ENCODE results near the gene SRP72.
"Not testable (repeated sequence)": the region's sequence is repeated elsewhere in the genome, so short reads cannot be mapped to it uniquely, and the experiment has no call there.

The SRP72 gene, protein sequence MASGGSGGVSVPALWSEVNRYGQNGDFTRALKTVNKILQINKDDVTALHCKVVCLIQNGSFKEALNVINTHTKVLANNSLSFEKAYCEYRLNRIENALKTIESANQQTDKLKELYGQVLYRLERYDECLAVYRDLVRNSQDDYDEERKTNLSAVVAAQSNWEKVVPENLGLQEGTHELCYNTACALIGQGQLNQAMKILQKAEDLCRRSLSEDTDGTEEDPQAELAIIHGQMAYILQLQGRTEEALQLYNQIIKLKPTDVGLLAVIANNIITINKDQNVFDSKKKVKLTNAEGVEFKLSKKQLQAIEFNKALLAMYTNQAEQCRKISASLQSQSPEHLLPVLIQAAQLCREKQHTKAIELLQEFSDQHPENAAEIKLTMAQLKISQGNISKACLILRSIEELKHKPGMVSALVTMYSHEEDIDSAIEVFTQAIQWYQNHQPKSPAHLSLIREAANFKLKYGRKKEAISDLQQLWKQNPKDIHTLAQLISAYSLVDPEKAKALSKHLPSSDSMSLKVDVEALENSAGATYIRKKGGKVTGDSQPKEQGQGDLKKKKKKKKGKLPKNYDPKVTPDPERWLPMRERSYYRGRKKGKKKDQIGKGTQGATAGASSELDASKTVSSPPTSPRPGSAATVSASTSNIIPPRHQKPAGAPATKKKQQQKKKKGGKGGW

DNA sequence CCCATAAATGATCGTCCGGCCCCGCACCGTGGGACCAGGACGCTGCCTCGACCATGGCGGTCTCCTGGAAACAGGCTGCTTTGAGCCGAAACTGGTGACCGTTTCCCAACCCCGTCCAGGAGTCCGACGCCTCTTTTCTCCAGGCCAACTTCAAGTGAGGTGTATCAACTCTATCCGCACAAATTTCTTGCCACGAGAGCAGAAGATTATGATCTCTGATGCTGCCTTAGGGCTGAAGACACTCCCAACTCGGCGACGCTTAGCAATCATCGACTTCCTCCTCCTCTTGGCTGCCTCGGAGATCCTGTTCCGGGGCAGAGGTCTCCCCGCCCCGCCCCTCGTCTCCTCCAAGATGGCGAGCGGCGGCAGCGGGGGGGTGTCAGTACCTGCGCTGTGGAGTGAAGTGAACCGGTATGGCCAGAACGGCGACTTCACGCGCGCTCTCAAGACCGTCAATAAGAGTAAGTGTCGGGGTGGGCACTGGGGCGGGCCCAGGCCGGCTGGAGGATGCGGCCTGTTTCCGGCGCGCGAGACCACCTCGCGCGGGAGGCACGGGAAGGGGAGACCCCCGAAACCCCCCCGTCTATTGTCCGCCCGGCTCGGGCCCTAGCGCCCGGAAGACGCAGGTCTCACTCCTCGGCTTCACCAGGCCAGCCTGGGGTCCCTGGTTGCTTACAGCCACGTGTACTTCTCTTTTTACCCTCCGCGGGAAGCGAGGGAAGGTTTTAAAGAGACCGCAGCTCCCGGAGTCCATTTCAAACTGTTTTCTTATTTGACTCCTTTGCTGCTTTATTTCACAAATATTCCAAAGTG is at the start of gene SRP72:
Gene SRP72, plus strand, starts transcription at position 334 of the 813 bp plus-strand sequence. Its CDS starts 19 bp downstream, at position 353.
- DNase-seq (ENCODE audit: extremely low read depth in 1 of 2, low read depth in 1 of 2) = peak; percentile 65 to 85

DNA sequence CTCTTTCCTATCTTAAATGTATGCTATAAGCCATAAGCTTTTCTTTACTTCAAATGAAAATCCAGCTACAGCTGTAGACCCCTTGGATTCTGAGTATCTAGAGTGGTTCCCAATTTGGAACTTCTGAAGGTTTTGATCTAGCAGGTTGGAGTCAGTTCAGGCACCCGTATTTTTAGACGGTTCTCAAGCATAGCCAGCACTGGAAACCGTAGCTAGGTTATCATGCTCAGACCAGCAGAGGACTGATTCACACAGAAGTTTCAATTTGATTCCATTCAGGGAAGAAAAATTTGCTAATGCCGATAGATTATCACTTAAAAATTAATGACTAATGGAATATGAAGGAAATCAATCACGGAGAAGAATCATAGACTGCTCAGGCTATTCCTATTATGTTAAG is 43.2 kb upstream of the SRP72 start:
- DNase-seq (ENCODE audit: extremely low read depth in 1 of 2, low read depth in 1 of 2) = no peak

DNA sequence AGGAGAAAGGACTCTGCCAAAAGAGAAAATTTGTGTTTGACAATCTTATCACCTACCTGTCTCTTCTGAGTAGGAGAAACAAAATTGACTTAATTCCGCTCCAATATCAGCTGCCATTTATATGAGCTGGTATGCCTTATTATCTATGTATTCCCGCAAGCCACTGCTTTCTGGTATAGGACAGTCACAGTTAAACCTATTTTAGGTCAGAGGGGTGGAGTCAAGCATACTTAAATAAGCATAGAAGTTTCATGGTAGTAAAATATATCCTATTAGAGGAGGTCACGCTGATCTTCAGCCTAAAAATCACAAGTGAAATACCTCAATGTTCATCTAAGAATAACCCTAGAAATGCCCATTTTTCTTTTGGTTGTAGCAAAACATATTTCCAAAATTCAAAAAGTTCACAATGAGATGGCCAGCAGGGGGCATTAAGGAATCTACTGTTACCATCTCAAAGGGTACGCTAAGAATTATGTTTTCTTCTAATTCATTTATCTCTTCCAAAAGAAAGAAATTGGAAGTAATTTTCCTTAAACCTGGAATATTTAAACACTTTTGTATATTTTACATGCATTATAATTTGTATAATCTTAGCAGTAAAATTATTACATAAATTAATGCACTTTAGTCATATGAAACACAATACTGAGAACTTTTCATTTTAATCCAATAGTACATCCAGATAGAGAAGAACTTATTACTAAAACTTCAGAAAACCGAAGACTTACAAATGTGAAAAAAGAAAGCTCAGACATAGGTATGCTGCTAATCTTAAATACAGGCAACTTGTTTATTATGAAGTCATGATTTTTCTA is 42.5 kb upstream of the SRP72 start:
- DNase-seq (ENCODE audit: extremely low read depth in 1 of 2, low read depth in 1 of 2) = no peak

DNA sequence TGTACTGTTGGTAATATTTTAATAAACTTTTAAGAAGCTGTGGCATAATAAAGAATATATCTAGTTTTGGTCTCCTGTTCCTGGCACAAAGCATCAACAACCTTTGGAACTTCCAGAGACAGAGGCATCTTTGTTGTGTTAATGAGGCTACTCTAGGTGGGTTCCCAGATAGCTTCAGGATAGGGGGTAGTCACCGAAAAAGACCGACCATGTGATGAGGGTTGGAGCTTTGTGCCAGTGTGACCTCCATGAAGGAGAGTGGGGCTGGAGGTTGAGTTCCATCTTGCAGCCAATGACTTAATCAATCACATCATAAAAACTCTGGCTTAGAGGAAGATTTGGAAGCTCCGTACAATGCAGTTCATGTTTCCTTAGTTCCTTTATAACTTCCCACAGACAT is 41.9 kb upstream of the SRP72 start:
- DNase-seq (ENCODE audit: extremely low read depth in 1 of 2, low read depth in 1 of 2) = no peak

DNA sequence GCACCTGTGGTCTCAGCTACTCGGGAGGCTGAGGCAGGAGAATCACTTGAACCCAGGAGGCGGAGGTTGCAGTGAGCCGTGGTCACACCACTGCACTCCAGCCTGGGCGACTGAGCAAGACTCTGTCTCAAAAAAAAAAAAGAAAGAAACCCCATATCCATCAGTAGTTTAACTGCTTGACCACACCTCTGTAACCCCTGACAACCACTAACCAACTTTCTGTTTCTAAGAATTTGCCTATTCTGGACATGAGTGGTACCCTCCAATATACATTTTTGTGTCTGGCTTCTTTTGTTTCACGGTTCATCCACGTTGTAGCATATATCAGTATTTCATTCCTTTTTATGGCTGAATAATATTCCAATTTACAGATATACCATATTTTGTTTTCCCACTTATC is 41.1 kb upstream of the SRP72 start:
- DNase-seq (ENCODE audit: extremely low read depth in 1 of 2, low read depth in 1 of 2) = no peak

DNA sequence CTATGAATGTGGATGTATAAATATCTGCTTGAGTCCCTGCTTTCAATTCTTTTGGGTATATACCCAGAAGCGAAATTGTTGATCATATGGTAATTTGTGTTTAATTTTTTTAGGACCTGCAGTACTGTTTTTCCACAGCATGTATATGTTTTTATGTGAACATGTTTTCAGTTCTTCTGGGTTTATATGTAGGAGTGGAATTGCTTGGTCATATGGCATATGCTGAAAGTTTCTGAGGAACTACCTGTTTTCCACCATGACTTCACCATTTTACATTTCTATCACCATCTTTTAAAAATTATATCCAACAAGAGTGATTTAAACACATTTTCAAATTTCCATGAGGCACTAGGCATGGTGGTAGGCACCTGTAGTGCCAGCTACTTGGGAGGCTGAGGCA is 40.2 kb upstream of the SRP72 start:
- DNase-seq (ENCODE audit: extremely low read depth in 1 of 2, low read depth in 1 of 2) = no peak

DNA sequence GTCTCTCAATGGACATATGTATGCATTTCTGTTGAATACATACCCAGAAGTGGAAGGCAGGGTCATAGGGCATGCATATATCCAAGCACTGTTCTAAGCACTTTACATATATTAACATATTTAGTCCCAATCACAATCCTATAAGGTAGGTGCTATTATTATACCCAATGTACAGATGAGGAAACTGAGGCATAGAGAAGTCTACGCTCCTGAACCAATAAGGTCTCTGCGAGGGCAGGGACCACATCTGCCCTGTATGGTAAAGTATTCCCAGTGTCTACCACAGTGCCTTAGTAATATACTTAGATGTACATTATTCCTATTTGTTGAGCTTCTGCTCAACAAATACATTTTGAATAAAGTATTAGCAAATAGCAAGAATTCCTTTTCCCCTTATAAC is 37.2 kb upstream of the SRP72 start:
- no peak for DNase-seq (ENCODE audit: extremely low read depth in 1 of 2, low read depth in 1 of 2)

DNA sequence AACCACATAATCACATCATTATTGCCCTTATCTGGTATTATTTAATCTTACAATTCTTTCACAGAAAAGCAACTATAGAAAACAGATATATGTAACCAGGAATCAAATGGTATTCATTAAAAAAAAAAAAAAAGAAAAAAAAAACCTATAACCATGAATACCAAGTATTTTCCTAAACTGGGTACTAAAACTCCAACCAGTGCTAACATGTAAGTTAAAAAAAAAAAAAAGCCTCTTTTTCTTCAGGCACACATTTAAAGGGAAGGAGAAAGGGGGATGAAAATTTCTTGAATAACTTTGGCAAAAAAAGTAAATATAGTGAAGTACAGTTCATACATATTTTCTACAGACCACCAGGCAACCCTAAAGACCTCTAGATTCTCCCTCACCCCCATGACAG is 34.1 kb upstream of the SRP72 start:
- no peak for DNase-seq (ENCODE audit: extremely low read depth in 1 of 2, low read depth in 1 of 2)

DNA sequence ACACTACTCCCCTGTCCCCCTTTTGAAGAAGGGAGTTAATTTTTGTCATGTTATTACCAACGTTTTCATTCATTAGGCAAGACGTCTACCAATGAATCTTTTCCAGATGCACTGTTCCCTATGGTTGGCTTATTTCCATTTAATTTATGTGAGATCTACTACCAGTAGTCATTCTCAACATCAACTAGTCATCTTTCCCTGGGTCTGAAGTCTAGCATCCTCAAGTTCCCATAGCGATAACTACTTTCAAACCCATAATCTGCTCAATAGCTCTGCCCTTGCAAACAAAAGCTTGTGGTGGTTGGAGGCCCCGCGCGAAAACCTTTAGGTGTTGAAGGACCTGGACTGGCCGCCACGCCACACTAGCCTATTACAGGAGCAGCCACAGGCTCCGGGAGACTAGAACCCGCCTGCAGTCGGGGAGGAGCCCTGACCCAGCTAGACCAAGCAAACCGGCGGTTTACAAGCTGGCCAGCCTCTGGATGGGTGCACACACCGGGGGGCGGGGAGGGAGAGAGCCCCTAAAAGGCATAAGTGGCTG is 32.7 kb upstream of the SRP72 start:
- DNase-seq (ENCODE audit: extremely low read depth in 1 of 2, low read depth in 1 of 2) = peak in 1 of 2 donors; percentile 5

DNA sequence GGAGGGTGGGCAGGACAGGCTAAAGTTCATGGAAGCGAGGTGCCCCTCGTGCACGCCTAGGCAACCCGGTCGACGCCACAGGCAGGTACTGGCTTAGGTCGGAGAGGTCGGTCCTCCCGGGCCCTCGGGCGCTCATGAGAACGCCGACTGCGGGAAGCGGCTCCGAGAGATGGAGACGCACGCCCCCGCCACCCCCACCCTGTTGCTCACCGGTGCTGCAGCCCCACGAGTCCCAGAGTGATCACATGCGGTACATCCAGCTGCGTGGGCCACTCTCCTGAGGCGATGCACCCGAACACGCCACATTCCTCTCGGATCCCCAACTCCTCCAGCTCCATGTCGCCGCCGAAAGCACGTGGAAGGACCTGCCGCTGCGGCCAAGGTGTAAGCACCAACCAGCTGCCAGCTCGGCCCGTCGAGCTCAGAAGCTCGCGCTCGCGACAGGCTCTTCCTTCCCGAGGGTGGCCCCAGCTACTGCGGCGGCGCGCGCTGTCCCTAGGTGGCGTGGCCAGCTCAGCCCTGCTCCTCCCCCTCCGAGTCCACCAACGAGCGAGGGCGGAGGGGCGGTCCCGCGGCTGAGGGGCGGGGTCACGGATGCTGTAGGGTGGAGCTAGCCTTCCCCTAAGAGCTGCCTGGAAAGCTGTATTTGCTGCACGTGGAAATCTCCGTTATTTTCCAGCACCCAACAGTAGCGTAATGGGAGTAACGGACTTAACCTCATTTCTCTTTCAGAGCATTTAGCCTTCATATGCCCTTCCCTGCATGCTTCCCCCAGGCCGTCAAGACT is 32.1 kb upstream of the SRP72 start, which contains the start of gene PPAT:
Gene PPAT, minus strand, starts transcription at position 476 of the 787 bp plus-strand sequence. Its CDS starts 138 bp downstream, at position 338.
- DNase-seq (ENCODE audit: extremely low read depth in 1 of 2, low read depth in 1 of 2) = peak; percentile 96 to 97

DNA sequence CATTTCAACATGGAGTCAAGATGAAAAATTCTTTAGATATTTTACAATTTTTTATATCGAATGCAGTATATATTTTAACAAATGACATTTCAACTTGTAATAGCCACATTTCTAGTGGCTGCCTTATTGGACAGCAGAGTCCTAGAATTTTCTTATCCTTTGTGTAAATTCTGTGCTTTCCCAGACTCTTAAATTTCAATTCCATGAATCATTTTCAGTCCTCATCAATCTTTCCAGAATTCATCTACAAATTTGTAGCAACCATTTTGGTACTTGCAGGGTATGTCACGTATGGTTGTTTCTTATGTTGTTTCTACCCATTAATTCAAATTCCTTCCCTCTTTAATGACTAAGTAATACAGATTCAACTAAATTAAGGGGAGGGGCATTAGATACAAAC is 28.7 kb upstream of the SRP72 start:
- no peak for DNase-seq (ENCODE audit: extremely low read depth in 1 of 2, low read depth in 1 of 2)

DNA sequence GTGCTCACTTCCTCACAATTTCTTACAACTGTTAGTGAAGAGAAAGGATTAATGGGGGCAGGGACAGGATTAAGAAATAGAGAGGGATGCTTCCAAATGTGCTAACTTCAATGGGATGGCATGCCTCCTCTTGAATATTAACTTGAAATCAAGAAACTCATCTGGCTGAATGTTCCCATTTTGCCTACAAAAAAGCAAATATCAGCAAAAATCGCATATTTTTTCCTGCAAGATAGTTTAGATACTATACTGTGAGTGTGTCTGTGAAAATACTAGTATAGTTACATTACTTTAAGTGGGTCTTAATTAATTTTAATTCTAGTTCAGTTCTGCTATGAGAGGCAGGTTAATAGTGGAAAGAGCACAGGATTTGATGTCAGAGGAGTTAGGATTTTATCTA is 26.4 kb upstream of the SRP72 start:
- no peak for DNase-seq (ENCODE audit: extremely low read depth in 1 of 2, low read depth in 1 of 2)

DNA sequence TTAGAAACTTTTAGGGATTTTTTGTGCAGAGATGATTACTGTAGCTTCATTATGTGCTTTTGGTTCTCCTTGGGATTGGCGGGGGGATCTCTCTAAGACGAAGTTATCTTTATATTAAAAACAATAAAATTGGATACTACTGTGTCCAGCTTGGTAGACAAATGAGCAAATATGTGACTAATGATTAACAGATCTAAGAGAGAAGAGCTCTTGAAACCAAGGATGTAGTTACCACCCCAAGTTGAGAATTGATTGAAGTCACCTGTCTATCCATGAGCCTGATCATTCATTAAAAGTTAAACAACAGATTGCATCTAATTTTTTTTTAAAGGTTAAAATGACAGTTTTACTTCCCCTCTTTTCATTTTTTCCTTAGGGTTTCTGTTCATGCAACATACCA is 22.7 kb upstream of the SRP72 start:
- no peak for DNase-seq (ENCODE audit: extremely low read depth in 1 of 2, low read depth in 1 of 2)

DNA sequence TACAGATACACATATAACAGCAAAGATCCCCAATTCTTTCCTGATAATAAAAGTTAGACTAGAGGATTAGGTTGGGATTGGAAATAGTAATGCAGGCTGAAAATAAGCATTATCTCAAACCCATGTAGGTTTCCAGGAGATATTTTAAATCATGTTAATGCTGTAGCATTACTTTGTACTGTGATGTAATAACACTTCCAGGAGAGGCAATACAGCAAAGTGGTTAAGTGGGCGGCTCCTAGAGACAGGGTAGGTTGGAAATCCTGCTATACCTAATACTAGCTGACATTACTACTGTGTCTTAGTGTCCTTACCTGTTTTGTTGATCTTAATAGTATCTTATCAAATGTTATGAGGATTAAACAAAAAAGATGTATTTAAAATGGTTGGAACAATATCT is 21.7 kb upstream of the SRP72 start:
- no peak for DNase-seq (ENCODE audit: extremely low read depth in 1 of 2, low read depth in 1 of 2)

DNA sequence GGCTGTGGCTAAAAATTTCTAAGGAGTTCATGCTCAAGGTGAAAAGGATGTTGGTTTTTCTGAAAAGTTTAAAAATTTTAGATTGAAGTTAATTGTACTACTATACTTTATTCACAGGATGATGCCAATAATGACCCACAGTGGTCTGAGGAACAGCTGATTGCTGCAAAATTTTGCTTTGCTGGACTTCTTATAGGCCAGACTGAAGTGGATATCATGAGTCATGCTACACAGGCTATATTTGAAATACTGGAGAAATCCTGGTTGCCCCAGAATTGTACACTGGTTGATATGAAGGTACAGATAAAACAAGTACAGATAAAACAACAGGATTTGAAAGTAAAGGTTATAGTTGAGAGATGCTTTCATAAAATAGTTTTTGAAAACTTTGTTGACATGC is 19.1 kb upstream of the SRP72 start:
- no peak for DNase-seq (ENCODE audit: extremely low read depth in 1 of 2, low read depth in 1 of 2)

DNA sequence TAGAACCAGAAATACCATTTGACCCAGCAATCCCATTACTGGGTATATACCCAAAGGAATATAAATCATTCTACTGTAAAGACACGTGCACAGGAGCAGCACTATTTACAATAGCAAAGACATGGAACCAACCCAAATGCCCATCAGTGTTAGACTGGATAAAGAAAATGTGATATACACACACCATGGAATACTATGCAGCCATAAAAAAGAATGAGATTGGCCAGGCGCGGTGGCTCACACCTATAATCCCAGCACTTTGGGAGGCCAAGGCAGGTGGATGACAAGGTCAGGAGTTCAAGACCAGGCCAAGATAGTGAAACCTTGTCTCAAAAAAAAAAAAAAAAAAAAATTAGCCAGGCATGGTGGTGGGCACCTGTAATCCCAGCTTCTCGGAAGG is 17.9 kb upstream of the SRP72 start:
- DNase-seq (ENCODE audit: extremely low read depth in 1 of 2, low read depth in 1 of 2) = not testable (repeated sequence)

DNA sequence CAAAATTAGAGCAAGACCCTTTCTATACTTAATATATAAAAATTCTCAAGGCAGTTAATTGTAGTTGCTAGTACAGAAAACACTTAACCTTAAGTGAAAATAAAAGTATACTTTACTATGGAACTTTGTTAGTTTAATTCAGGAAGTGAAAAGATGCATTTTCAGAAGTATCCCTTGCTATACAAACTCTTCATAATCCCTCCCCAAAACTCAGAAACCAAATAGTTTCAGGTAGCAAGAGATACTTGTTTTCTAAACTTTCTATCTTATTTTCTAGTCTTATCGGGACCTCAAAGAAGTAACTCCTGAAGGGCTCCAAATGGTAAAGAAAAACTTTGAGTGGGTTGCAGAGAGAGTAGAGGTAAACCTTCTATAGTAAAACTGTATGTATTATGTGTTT is 17.1 kb upstream of the SRP72 start:
- DNase-seq (ENCODE audit: extremely low read depth in 1 of 2, low read depth in 1 of 2) = no peak

DNA sequence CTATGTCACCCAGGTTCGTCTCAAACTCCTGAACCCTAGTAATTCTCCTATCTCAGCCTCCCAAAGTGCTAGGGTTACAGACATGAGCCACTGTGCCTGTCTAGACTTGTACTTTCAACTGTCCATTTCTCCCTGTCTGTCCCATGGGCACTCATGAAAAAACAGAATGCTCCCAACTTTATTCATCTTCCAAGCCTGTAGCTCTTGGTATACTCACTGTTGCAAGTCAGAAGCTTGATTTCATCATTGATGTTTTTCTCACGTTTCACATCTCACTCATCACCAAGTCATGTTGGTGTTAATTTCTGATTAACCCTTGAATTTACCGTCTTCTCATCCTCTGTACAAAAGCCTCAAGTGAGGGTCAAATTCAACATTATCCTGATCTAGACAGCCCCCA is 7.3 kb upstream of the SRP72 start:
- no peak for DNase-seq (ENCODE audit: extremely low read depth in 1 of 2, low read depth in 1 of 2)

DNA sequence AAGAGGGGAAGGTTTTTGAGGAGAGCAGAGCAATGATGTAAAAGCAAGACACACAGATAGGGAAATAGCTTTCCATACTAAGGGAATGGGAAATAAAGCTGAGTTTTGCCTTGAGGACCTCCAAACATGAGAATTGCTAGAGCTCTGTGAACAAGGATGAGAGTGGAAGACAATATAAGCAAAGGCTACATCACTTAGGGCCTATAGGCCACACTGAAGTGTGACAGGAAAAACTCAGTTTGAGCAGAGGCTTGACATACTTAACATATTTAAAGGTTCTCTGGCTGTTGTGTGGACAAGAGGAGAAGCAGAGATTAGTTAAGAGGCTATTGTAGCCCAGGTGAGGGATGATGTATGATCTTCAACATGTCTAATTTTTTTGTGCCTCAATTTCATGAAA is 5.3 kb upstream of the SRP72 start:
- DNase-seq (ENCODE audit: extremely low read depth in 1 of 2, low read depth in 1 of 2) = no peak

DNA sequence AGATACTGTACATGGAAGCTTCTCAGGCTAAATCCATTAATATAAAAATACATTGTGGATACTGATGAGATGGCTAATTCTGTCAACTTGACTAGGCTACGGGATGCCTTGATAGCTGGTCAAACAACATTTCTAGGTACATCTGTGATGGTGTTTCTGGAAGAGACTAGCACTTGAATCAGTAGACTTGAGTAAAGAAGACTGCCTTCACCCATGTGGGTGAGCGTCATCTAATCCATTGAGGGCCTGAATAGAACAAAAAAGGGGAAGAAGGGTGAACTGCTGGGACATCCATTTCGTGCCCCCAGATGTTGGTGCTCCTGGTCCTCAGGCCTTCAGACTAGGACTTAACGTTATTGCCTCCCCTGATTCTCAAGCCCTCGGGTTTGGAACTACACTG is 3.7 kb upstream of the SRP72 start:
- no peak for DNase-seq (ENCODE audit: extremely low read depth in 1 of 2, low read depth in 1 of 2)
